ENCODE measurements around the gene HDAC9.

DNA sequence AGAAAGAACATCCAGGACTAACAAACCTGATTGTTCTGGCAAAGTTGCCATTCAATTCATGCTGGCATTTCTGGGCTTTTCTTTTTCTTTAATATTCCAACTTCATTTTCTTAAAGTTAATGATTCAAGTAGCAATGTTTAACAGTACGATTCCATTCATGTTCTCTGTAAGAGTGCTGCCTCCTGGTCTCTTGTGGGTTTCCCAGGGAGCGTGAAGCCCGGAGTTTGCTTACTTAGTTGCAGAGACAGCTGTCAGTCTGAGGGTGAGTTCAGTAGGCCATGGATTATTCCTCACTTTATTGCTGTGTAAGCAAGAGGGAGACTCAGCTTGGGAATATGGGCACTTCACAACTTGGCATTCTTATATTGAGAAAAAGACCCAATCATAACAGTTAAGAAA, 479.7 kb downstream of the HDAC9 start:
- TF ChIP-seq, protein P1, sequence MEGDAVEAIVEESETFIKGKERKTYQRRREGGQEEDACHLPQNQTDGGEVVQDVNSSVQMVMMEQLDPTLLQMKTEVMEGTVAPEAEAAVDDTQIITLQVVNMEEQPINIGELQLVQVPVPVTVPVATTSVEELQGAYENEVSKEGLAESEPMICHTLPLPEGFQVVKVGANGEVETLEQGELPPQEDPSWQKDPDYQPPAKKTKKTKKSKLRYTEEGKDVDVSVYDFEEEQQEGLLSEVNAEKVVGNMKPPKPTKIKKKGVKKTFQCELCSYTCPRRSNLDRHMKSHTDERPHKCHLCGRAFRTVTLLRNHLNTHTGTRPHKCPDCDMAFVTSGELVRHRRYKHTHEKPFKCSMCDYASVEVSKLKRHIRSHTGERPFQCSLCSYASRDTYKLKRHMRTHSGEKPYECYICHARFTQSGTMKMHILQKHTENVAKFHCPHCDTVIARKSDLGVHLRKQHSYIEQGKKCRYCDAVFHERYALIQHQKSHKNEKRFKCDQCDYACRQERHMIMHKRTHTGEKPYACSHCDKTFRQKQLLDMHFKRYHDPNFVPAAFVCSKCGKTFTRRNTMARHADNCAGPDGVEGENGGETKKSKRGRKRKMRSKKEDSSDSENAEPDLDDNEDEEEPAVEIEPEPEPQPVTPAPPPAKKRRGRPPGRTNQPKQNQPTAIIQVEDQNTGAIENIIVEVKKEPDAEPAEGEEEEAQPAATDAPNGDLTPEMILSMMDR (IDR thresholded peaks at IDR 0.05): no peak
- no peak for TF ChIP-seq POLR2A (IDR thresholded peaks at IDR 0.05)
